ENCODE measurements around the gene ZNF804B.

Gene ZNF804B

DNA sequence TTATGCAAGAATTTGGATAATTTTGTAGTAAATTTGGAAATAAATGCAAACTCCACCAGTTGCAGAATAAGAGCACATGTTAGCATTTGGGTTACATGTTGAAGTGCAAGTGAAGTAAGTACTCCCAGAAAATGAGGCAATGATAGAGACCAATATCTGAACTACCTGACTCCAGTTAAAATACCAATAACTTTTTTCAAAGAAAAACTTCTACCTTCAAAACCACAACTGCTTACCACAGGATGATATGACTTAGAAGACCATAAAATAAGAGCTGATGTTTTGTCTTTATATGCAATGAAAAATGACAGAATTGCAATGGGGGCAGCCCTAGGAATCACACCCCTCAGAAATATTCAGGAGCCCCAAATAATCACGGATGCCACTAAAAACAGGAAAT is 597.6 kb downstream of the ZNF804B start:
- no peak for DNase-seq (ENCODE audit: low read depth)
- no peak overlapping the region for H3K4me3 ChIP-seq (ENCODE audit: low read depth, low read length)
- no peak for TF ChIP-seq MYC (IDR thresholded peaks at IDR 0.05; ENCODE audit: low read depth, low read length)
- TF ChIP-seq, protein P1, sequence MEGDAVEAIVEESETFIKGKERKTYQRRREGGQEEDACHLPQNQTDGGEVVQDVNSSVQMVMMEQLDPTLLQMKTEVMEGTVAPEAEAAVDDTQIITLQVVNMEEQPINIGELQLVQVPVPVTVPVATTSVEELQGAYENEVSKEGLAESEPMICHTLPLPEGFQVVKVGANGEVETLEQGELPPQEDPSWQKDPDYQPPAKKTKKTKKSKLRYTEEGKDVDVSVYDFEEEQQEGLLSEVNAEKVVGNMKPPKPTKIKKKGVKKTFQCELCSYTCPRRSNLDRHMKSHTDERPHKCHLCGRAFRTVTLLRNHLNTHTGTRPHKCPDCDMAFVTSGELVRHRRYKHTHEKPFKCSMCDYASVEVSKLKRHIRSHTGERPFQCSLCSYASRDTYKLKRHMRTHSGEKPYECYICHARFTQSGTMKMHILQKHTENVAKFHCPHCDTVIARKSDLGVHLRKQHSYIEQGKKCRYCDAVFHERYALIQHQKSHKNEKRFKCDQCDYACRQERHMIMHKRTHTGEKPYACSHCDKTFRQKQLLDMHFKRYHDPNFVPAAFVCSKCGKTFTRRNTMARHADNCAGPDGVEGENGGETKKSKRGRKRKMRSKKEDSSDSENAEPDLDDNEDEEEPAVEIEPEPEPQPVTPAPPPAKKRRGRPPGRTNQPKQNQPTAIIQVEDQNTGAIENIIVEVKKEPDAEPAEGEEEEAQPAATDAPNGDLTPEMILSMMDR (IDR thresholded peaks at IDR 0.05; ENCODE audit: low read depth, low read length), result no peak
- TF ChIP-seq, protein P2, sequence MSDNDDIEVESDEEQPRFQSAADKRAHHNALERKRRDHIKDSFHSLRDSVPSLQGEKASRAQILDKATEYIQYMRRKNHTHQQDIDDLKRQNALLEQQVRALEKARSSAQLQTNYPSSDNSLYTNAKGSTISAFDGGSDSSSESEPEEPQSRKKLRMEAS (IDR thresholded peaks at IDR 0.05; ENCODE audit: low read depth, low read length), result no peak
- no peak for TF ChIP-seq POLR2A (IDR thresholded peaks at IDR 0.05; ENCODE audit: extremely low read depth, insufficient read length)

DNA sequence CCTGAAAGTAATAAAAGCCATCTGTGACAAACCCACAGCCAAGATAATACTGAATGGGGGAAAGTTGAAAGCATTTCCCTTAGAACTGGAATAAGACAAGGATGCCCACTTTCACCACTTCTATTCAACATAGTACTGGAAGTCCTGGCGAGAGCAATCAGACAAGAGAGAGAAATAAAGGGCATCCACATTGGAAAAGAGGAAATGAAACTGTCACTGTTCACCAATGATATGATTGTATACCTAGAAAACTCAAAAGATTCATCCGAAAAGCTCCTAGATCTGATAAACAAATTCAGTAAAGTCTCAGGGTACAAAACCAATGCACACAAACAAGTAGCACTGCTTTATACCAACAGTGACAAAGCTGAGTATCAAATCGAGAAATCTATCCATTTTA is 617.7 kb downstream of the ZNF804B start:
- no peak overlapping the region for H3K4me3 ChIP-seq (ENCODE audit: low read depth, low read length)
- DNase-seq (ENCODE audit: low read depth), result no peak
- TF ChIP-seq MYC (IDR thresholded peaks at IDR 0.05; ENCODE audit: low read depth, low read length) (no peak), POLR2A (IDR thresholded peaks at IDR 0.05; ENCODE audit: extremely low read depth, insufficient read length) (no peak)
- TF ChIP-seq, protein P1 (IDR thresholded peaks at IDR 0.05; ENCODE audit: low read depth, low read length), result no peak
- TF ChIP-seq, protein P2 (IDR thresholded peaks at IDR 0.05; ENCODE audit: low read depth, low read length), result no peak

DNA sequence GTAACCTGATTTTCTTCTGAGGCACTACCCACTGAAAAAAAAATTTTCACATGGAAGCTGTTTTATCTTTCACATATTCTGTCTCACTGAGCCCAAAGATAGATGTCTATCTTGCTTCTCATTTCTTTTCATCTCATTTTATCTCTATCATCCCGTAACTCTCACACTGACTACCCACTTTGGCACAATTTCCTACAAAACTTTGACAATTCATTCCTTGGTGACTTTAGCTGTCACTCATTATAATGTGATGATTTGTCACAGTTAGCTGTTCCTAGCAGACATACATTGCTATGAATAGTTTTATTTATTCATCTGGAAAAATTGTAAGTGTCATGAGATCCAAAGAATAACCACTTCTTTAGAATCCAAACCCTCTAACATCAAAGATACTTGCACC is 625.9 kb downstream of the ZNF804B start:
- H3K4me3 ChIP-seq (ENCODE audit: low read depth, low read length), result no peak overlapping the region
- no peak for DNase-seq (ENCODE audit: low read depth)
- TF ChIP-seq POLR2A (IDR thresholded peaks at IDR 0.05; ENCODE audit: extremely low read depth, insufficient read length), result no peak
- TF ChIP-seq, protein P2 (IDR thresholded peaks at IDR 0.05; ENCODE audit: low read depth, low read length), result no peak
